ENCODE results near the gene DHRS1.
"Not testable (repeated sequence)": the region's sequence is repeated elsewhere in the genome, so short reads cannot be mapped to it uniquely, and the experiment has no call there.

Gene DHRS1

GRCh38 chr14:24246765-24247212 lies 52.8 kb downstream of the DHRS1 start:
- Histone ChIP-seq H3K27ac (no peak overlapping the region), H3K4me3 (no peak overlapping the region)
- DNase-seq (ENCODE audit: low spot score): peak; percentile 26
- TF ChIP-seq, protein P1, sequence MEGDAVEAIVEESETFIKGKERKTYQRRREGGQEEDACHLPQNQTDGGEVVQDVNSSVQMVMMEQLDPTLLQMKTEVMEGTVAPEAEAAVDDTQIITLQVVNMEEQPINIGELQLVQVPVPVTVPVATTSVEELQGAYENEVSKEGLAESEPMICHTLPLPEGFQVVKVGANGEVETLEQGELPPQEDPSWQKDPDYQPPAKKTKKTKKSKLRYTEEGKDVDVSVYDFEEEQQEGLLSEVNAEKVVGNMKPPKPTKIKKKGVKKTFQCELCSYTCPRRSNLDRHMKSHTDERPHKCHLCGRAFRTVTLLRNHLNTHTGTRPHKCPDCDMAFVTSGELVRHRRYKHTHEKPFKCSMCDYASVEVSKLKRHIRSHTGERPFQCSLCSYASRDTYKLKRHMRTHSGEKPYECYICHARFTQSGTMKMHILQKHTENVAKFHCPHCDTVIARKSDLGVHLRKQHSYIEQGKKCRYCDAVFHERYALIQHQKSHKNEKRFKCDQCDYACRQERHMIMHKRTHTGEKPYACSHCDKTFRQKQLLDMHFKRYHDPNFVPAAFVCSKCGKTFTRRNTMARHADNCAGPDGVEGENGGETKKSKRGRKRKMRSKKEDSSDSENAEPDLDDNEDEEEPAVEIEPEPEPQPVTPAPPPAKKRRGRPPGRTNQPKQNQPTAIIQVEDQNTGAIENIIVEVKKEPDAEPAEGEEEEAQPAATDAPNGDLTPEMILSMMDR (IDR thresholded peaks at IDR 0.05): no peak

DNA sequence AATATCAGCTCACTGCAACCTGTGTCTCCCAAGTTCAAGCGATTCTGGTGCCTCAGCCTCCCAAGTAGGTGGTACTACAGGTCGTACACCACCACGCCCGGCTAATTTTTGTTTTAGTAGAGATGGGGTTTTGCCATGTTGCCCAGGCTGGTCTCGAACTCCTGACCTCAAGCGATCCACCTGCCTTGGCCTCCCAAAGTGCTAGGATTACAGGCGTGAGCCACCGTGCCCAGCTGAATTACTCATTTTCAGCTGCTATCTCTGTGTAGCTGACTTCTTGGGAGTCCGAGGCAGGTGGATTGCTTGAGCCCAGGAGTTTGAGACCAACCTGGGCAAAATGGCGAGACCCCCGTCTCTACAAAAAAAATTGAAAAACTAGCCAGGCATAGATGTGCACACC lies 54.2 kb downstream of the DHRS1 start:
- H3K27ac ChIP-seq, H3K4me3 ChIP-seq: not testable (repeated sequence)
- DNase-seq (ENCODE audit: low spot score): peak; percentile 54

DNA sequence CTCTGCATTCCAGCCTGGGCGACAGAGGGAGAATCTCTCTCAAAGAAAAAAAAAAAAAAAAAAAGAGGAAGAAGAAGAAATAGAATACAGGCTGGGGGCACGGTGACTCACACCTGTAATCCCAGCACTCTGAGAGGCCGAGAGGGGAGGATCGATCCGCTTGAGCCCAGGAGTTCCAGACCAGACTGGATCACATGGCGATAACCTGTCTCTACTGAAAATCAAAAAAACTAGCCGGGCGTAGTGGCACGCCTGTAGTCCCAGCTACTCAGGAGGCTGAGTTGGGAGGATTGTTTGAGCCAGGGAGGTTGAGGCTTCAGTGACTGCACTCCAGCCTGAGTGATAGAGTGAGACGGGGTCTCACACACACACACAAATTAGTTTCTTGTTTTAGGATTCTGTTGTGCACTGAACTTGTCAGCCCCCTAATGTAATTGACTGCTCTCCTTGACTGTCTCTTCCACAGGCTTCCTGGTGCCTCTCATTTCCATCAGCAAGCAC lies 56.2 kb downstream of the DHRS1 start:
- Histone ChIP-seq H3K4me3 (peak overlapping the region; percentile 79), H3K27ac (peak overlapping the region; percentile 93 to 98)
- peak; percentile 75 for DNase-seq (ENCODE audit: low spot score)
- TF ChIP-seq, protein P1 (IDR thresholded peaks at IDR 0.05): no peak

DNA sequence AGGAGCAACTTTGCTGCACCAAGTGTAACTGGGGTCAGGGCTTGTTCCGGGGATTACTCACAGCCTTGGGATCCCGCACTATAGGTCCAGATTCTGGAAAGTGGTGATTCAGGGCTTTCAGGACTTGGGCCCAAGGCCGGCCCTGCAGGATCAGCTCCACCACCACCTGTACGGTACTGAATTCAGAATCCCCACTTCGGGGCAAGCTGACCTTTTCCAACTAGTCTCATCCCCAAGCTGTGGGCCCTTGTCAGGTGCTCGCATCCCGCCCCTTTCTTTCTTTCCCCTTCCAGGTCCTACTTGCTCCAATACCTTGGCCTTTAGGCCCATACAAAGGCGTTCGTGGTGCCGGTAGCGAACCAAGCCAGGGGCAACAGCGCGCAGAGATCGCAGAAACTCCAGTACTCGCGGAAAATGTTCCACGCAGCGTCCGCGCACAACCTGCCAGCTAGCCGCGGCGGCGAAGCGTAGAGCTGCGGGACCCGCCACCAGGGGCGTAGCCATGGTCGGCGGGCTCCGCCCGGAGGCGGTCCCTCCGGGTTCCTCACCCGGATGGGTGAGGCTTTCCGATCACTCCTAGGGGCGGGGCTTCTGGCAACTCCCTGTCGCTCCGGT lies 57.6 kb downstream of the DHRS1 start:
- TF ChIP-seq, protein P1 (IDR thresholded peaks at IDR 0.05): peak; percentile 44
- Histone ChIP-seq H3K27ac (peak overlapping the region; percentile 93 to 98), H3K4me3 (peak overlapping the region; percentile 79)
- DNase-seq (ENCODE audit: low spot score): peak; percentile 97
